GM12878 (cell line): ENCODE results near the gene AGBL4. TPM values are rescaled to one million over a fixed set of nuclear protein-coding genes. Genes with fewer than 3 reads are reported as not detected.
A peak's percentile ranks its signal among the peaks of the same experiment; 100 is the strongest.

Source experiments
- BACH1 ChIP-seq: fragments of 450-650 bp; IDR thresholded peaks from 2 replicates; pipeline ENCODE4 v1.6.1; 2017; ENCODE audit warnings: mild to moderate bottlenecking, borderline replicate concordance
- BCL11A ChIP-seq: IDR thresholded peaks from 2 replicates; pipeline ENCODE4 v1.6.1; 2011; ENCODE audit warnings: low read depth, low read length
- BRCA1 ChIP-seq: IDR thresholded peaks from 2 replicates; pipeline ENCODE4 v1.6.1; 2011; ENCODE audit warnings: low read depth, low read length, improper control_type of control experiment
- CBX5 ChIP-seq: sonication (generic); IDR thresholded peaks from 2 replicates; pipeline ENCODE4 v1.6.1; 2016; ENCODE audit warnings: low read depth, moderate library complexity, mild to moderate bottlenecking, inconsistent platforms
- E2F8 ChIP-seq: fragments of 450-650 bp; IDR thresholded peaks from 2 replicates; pipeline ENCODE4 v1.6.1; 2018; ENCODE audit warnings: mild to moderate bottlenecking, low read depth, moderate library complexity; ENCODE audit not compliant: partially characterized antibody
- EP300 ChIP-seq, 2 experiments: fragments of 150-350 bp in 1 of 2; IDR thresholded peaks; 2 replicates each; pipeline ENCODE4 v1.6.1; 2011 to 2012; ENCODE audit warnings: low read depth in 2 of 2, low read length in 2 of 2, borderline replicate concordance in 1 of 2, improper control_type of control experiment in 1 of 2, inconsistent platforms in 1 of 2; ENCODE audit not compliant: control insufficient read depth in 1 of 2
- FOXK2 ChIP-seq: fragments of 450-650 bp; IDR thresholded peaks from 2 replicates; pipeline ENCODE4 v1.6.1; 2017; ENCODE audit warnings: mild to moderate bottlenecking, moderate library complexity
- HDGF ChIP-seq: fragments of 450-650 bp; IDR thresholded peaks from 2 replicates; pipeline ENCODE4 v1.6.1; 2016; ENCODE audit warnings: antibody characterized with exemption
- IRF5 ChIP-seq: fragments of 450-650 bp; IDR thresholded peaks from 2 replicates; pipeline ENCODE4 v1.6.1; 2017; ENCODE audit warnings: borderline replicate concordance
- JUNB ChIP-seq: IDR thresholded peaks from 2 replicates; pipeline ENCODE4 v1.6.1; 2016; ENCODE audit warnings: antibody characterized with exemption, mild to moderate bottlenecking
- KLF5 ChIP-seq: fragments of 450-650 bp; IDR thresholded peaks from 2 replicates; pipeline ENCODE4 v1.6.1; 2014; ENCODE audit warnings: mild to moderate bottlenecking; ENCODE audit not compliant: partially characterized antibody
- MTA2 ChIP-seq: fragments of 450-650 bp; IDR thresholded peaks from 2 replicates; pipeline ENCODE4 v1.6.1; 2016; ENCODE audit warnings: low read depth, mild to moderate bottlenecking, moderate library complexity
- MXI1 ChIP-seq: fragments of 150-350 bp; IDR thresholded peaks from 2 replicates; pipeline ENCODE4 v1.6.1; 2011; ENCODE audit warnings: low read depth, mild to moderate bottlenecking, inconsistent platforms, low read length, improper control_type of control experiment
- NFYB ChIP-seq: IDR thresholded peaks from 2 replicates; pipeline ENCODE4 v1.6.1; 2011; ENCODE audit warnings: low read depth, mild to moderate bottlenecking, low read length, improper control_type of control experiment, moderate library complexity; ENCODE audit not compliant: insufficient read depth
- NR2C2 ChIP-seq: IDR thresholded peaks from 2 replicates; pipeline ENCODE4 v1.6.1; 2011; ENCODE audit warnings: borderline replicate concordance, low read depth; ENCODE audit not compliant: control insufficient read depth, insufficient read length
- PAX8 ChIP-seq: fragments of 450-650 bp; IDR thresholded peaks from 2 replicates; pipeline ENCODE4 v1.6.1; 2017; ENCODE audit warnings: mild to moderate bottlenecking, moderate library complexity
- RBBP5 ChIP-seq: fragments of 200-600 bp; sonication (generic); conservative IDR thresholded peaks from 2 replicates; pipeline ENCODE4 v1.6.1; 2016
- RELB ChIP-seq: fragments of 450-650 bp; IDR thresholded peaks from 2 replicates; pipeline ENCODE4 v1.6.1; 2017; ENCODE audit warnings: low read depth, mild to moderate bottlenecking, moderate library complexity
- RUNX3 ChIP-seq: IDR thresholded peaks from 2 replicates; pipeline ENCODE4 v1.6.1; 2012; ENCODE audit warnings: low read length, inconsistent platforms
- SIX5 ChIP-seq: IDR thresholded peaks from 2 replicates; pipeline ENCODE4 v1.6.1; 2011; ENCODE audit warnings: mild to moderate bottlenecking, low read depth, low read length, moderate library complexity; ENCODE audit not compliant: severe bottlenecking
- SP1 ChIP-seq: IDR thresholded peaks from one replicate; pipeline ENCODE4 v1.6.1; 2011; ENCODE audit warnings: low read depth, low read length
- TAF1 ChIP-seq: IDR thresholded peaks from 2 replicates; pipeline ENCODE4 v1.6.1; 2011; ENCODE audit warnings: mild to moderate bottlenecking, low read depth, low read length, borderline replicate concordance
- TARDBP ChIP-seq: IDR thresholded peaks from 2 replicates; pipeline ENCODE4 v1.6.1; 2016; ENCODE audit warnings: borderline replicate concordance
- TCF7 ChIP-seq: IDR thresholded peaks from 2 replicates; pipeline ENCODE4 v1.6.1; 2014; ENCODE audit warnings: antibody characterized with exemption, borderline replicate concordance
- WRNIP1 ChIP-seq: IDR thresholded peaks from 2 replicates; pipeline ENCODE4 v1.6.1; 2011; ENCODE audit warnings: low read depth, low read length, improper control_type of control experiment, borderline replicate concordance
- ZNF207 ChIP-seq: fragments of 450-650 bp; IDR thresholded peaks from 2 replicates; pipeline ENCODE4 v1.6.1; 2014; ENCODE audit warnings: antibody characterized with exemption, mild to moderate bottlenecking, borderline replicate concordance
- ZNF217 ChIP-seq: fragments of 450-650 bp; IDR thresholded peaks from 2 replicates; pipeline ENCODE4 v1.6.1; 2017; ENCODE audit warnings: antibody characterized with exemption, mild to moderate bottlenecking
- ZNF274 ChIP-seq: IDR thresholded peaks from one replicate; pipeline ENCODE4 v1.8.0; 2011; ENCODE audit not compliant: insufficient read length, insufficient read depth
- ZNF622 ChIP-seq: fragments of 450-650 bp; IDR thresholded peaks from 2 replicates; pipeline ENCODE4 v1.6.1; 2017; ENCODE audit warnings: mild to moderate bottlenecking, inconsistent platforms
- ZZZ3 ChIP-seq: IDR thresholded peaks from 2 replicates; pipeline ENCODE4 v1.6.1; 2011; ENCODE audit warnings: low read depth; ENCODE audit not compliant: control insufficient read depth, insufficient read length
- polyA plus RNA-seq, 11 experiments: library from polyadenylated mRNA; depleted of rRNA in 4 of 11; unstranded in 6 of 11; stranded (reverse) in 5 of 11; fragments of >200 nt; fragmentation: Nextera tagmentation in 4 of 11; fragmentation: Illumina TruSeq in 1 of 11; extraction: Ambion mirVana in 4 of 11; extraction: Trizol in 1 of 11; gene quantifications; 1 replicate in 1 of 11; 2 replicates in 10 of 11; pipeline versions ENCODE4 v1.2.1 to v1.2.3, GENCODE V29; 2011 to 2016; ENCODE audit warnings: inconsistent platforms in 2 of 11, missing spikeins in 2 of 11, low read depth in 1 of 11
- total RNA-seq, 4 experiments: library from RNA; depleted of rRNA in 3 of 4; stranded (reverse); fragments of >200 nt in 3 of 4; fragmentation: Illumina TruSeq in 1 of 4; extraction: Trizol in 1 of 4; gene quantifications; 2 replicates each; pipeline versions ENCODE4 v1.2.1 to v1.2.3, GENCODE V29; 2013 to 2021

The AGBL4 gene
- total and polyA plus RNA-seq, 10 of the 15 experiments (the other 5 are each of a cell fraction or from before 2014, with no cell fraction given): 0.31 TPM; not detected in 9

- TF ChIP-seq IRF5 (no peak), BACH1 (no peak), KLF5 (no peak), WRNIP1 (no peak), SP1 (no peak), ZNF274 (no peak), TARDBP (no peak), SIX5 (no peak), NR2C2 (no peak), CBX5 (no peak), RBBP5 (no peak), MXI1 (no peak), ZNF217 (0 out of 2 replicates have a peak, but pooled peaks have one; percentile 40), RUNX3 (peak; percentile 73), E2F8 (no peak), NFYB (no peak), BRCA1 (no peak), RELB (no peak), PAX8 (no peak), BCL11A (0 out of 2 replicates have a peak, but pooled peaks have one; percentile 42), ZZZ3 (no peak), FOXK2 (no peak), HDGF (no peak), ZNF622 (no peak), EP300 (IDR thresholded peaks at IDR 0.05; ENCODE audit: borderline replicate concordance in 1 of 2, control insufficient read depth in 1 of 2, low read depth in 2 of 2, low read length in 2 of 2) (no peak), TCF7 (no peak), MTA2 (peak; percentile 16; the same call in 1 of the 2 replicates), TAF1 (no peak), ZNF207 (no peak), JUNB (no peak)
Measured at GRCh38 chr1:48793863-48794262, 1229.9 kb downstream of the AGBL4 start (continued).
